Activated effector memory CD4-positive, alpha-beta T cell treated with anti-CD3 and anti-CD28 coated beads, Interleukin-2, amount 50 U/mL, for 16 hours (primary cell): ENCODE measurements around the gene GPR158.

Source experiments
- DNase-seq: peaks from one replicate; pipeline ENCODE4 v3.0.0-alpha.2; 2020

The GPR158 gene

GRCh38 chr10:25508112-25508815, 333.5 kb downstream of the GPR158 start:
- DNase-seq: no peak

GRCh38 chr10:25509151-25509550, 334.4 kb downstream of the GPR158 start:
- DNase-seq: no peak

DNA sequence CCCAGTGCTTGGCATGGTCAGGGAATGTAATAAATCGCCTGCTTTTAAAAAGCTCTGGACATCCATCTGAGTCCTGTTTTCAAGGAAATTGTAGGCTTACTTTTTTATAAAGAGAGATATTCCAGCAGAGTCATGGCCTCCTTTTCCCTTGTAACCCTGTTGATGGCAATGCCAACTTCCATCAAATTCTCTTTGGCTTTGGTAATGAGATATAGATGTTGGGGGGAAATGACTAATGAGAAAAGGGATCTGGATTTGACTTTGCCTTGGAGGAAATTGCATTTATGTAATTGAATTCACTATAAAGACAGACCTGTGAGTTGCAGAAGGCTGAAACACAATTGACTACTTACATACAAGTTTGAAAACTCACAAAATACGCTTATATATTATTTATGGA, 347.5 kb downstream of the GPR158 start:
- no peak for DNase-seq

DNA sequence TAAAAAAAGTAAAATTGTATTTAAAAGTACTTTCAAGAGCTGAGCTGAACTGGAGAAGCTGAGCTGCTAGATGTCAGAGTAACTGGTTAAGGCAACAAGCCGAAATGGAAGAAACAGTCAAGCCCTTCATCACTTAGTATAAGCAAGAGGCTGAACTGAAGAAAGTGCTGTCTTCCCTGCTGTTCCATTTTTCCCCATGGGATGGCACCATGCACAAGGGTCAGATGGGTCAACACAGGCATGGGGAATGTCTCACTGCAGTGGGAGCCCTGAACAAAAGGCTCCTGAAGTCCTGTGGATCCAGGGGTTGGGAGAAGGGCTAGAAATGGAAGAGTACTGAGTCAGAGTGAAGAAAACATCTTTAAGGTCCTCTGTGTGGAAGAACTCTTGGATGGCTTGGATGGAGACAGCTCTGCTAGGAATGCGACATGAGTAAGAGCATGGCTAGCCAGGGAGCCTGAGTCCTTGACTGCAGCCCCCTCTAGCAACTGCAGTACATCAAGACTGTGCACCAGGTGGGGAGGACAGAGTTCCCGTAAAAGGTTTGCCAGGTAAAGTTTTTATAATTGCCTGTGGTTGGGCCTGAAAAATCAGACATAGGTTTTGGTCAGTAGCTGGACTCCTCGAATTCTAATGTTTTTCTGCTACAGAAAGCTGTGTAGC, 348.3 kb downstream of the GPR158 start:
- no peak for DNase-seq

DNA sequence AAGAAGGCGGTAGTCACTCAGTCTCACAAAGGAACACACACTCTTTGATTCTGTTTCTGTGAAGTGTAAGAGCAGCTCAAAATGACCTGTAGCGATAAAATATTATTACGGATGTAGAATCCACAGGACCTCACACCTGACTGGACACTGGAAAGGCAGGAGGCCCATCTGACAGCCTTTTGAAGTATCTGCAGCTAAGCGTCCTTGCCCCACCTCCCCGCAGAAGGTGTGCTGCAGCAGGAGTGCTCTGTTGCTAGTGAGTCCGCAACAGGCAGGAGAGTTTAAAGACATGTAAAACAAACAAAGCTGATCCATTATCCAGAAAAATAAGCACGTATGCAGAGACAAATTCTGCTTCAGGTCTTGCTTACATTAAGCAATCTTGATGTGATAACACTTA, 355.5 kb downstream of the GPR158 start:
- DNase-seq: no peak

DNA sequence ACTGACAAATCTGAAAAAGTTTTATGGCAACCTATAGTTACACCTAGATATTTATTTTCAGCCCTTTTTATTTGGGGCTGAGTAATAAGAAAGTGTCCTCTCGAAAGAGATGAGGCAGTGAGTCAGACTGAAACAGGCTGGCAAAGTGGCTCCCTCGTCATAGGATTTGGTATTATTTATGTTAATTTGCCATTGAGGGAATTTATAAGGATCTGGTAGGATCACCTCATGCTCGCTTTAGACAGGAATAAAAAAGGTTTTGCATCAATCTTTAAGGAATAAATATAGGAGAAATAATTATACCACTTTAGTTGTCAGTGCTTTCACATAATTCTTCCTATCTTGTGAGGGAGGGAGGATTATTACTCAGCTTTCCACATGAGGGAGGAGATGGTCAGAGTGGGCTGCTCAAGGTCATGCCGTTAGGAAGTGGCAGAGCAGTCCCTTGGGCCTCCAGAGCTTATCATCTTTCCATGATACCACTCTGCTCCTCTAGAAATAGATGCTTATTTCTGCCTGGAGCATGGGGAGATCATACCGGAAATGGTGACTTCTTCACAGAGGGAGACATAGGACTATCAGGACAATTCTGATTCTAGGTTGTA, 356.8 kb downstream of the GPR158 start:
- DNase-seq: no peak

- DNase-seq: no peak
Measured at GRCh38 chr10:25532213-25532612, 357.4 kb downstream of the GPR158 start.

- DNase-seq: no peak
Measured at GRCh38 chr10:25536027-25536426, 361.2 kb downstream of the GPR158 start.

DNA sequence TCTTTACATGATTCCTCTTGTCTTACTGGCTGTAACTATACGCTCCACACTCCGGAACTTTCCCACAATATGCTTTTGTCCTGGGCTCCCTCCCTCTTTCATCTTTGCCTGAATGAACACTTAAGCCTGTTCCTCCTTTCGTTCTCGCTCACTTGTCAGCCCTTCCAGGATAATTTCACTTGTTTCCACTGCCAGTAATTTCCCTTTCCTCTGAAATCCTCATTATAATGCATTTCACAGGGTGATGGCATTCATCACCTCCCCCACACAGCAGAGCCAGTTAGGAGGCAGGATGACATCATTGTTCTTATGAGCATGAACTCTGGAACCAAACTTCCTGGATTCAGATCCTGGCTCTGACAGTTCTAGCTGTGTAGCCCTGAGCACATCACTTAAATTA, 372.6 kb downstream of the GPR158 start:
- DNase-seq: no peak

- DNase-seq: no peak
Measured at GRCh38 chr10:25552283-25552919, 377.6 kb downstream of the GPR158 start.

GRCh38 chr10:25555865-25556264, 381.1 kb downstream of the GPR158 start:
- DNase-seq: no peak

DNA sequence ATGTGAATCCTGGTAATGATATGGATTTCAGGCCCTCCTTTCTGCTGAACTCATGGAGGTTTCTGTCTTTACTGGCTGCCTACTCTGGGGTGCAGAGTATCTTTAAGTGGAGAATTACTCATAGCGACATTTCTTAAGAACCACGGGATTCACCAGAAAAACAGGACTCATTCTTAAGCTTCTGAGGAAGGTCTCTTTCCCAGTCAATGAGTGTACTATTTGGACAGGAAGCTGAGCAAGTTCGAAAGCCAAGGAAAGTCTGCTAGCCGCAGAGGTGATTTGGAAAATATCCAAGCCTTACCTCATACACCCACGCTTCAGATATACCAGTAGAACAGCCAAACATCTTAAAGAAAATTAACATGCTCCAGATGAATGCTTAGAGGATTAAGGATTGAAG, 381.7 kb downstream of the GPR158 start:
- no peak for DNase-seq

- no peak for DNase-seq
Measured at GRCh38 chr10:25557136-25557535, 382.3 kb downstream of the GPR158 start.

GRCh38 chr10:25561758-25562157, 387.0 kb downstream of the GPR158 start:
- DNase-seq: no peak

GRCh38 chr10:25562547-25562946, 387.7 kb downstream of the GPR158 start:
- no peak for DNase-seq

DNA sequence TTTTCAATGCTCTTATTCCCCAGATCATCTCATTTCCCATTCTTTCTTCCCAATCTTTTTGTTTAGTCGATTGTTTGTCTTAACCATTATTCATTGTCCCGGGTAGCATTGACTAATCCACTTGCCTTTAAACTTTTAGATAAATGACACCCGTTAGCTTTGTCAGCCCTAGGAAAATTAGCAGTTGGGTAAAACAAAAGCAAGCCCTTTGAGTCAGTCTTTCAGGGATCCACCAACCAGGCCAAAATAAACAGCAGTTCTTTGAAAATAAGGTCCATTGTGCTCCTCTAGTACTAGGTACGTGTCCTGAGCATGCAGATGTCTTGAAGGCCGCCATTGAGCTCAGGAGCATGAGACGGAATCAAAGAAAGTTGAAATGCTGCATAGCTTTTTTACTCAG, 389.6 kb downstream of the GPR158 start:
- DNase-seq: no peak

- DNase-seq: no peak
Measured at GRCh38 chr10:25565570-25565969, 390.8 kb downstream of the GPR158 start.

GRCh38 chr10:25573316-25573715, 398.5 kb downstream of the GPR158 start:
- no peak for DNase-seq

DNA sequence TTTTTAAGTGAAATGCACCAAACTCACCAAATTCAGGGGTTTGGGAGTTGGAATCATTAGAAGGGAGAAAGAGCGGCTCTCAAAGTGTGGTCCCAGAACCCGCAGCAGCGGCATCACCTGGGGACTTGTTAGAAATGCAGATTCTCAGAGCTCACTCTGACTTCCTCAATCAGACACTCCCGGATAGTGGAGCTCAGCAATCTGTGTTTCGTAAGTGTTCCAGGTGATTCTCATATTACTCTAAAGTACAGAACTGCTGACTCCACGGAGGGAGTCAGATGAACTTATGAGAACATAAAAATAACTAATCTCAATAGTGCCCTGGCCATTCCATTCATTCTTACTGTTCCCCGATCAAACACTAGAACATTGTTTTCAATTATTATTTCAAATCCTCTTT, 400.5 kb downstream of the GPR158 start:
- DNase-seq: no peak

DNA sequence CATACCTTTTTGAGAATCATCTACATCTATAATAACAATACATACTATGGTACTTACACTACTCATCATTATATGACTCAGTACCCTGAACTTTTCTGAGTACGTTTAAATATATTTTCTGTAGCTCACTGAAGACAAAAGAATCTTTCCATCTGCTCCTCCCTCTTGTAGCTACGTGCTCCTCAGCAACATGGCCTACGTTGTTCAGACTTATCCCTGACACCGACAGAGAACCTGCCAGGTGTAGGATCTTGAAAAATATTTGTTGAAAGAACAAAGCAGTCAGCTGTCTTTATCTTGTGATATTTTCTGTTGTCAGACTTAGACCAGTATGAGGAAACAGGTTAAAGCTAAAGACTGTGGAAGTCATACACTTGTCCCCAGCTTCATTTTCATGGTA, 403.3 kb downstream of the GPR158 start:
- no peak for DNase-seq

DNA sequence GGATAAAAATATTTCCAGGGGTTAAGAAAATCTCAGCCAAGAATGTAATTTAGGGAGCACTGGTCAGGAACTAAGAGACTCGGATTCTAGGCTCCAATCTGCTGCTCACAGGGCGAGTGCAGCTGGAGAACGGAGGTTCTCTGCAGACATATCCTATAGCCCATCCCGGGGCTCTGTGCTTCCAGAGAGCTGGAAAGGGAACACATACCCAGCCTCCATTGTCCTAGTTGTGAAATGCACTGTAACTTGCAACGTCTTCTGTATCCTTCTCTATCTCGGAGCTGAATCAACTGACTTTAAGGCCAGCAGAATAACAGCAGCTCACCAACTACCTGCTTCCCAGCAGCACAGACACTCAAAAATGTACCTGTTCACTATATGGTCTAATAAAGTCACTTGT, 408.2 kb downstream of the GPR158 start:
- no peak for DNase-seq

DNA sequence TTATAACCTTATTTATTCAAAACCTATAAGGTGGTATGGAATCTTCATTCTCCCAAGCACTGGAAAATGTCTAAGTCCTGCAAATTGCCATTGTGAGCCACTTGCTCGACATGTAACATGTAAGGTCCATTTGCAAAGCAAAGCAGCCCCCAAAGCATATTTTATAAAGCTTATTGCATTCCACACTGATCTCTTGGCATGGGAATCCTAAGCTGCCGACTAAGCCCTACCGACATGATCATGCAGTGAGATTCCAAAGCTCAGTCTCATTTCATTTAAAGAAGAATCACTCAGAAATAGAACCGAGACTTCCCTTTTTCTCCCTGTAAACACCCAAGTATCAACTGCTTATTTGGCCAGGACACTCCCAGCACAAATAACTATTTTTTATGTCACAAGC, 425.9 kb downstream of the GPR158 start:
- DNase-seq: no peak

GRCh38 chr10:25604591-25604990, 429.8 kb downstream of the GPR158 start:
- no peak for DNase-seq

- DNase-seq: no peak
Measured at GRCh38 chr10:25614652-25615051, 439.9 kb downstream of the GPR158 start.
